Activated T-cell treated with anti-CD3 and anti-CD28 coated beads, Interleukin-2, amount 50 U/mL, for 48 hours (primary cell): Measurements from ENCODE around the gene DENND2D.
A peak's percentile ranks its signal among the peaks of the same experiment; 100 is the strongest.
"Not testable (repeated sequence)": the region's sequence is repeated elsewhere in the genome, so short reads cannot be mapped to it uniquely, and the experiment has no call there.

ENCODE experiments used
- DNase-seq, 2 experiments: peaks; one replicate each; pipeline ENCODE4 v3.0.0-alpha.2; 2020

The DENND2D gene

GRCh38 chr1:111221633-111222291 lies 21.3 kb upstream of the DENND2D start:
- DNase-seq, result peak; percentile 72 to 74

GRCh38 chr1:111221276-111221632 lies 20.8 kb upstream of the DENND2D start:
- DNase-seq, result peak in 1 of 2 experiments; percentile 26

GRCh38 chr1:111220302-111220890 lies 19.9 kb upstream of the DENND2D start:
- peak; percentile 36 to 38 for DNase-seq

GRCh38 chr1:111219557-111220286 lies 19.3 kb upstream of the DENND2D start:
- peak; percentile 64 to 68 for DNase-seq

GRCh38 chr1:111218701-111219556 lies 18.5 kb upstream of the DENND2D start:
- peak; percentile 23 to 25 for DNase-seq

- DNase-seq, result no peak
These were observed 16.9 kb upstream of the DENND2D start for GRCh38 chr1:111217183-111217910.

- no peak for DNase-seq
These were observed 16.3 kb upstream of the DENND2D start for GRCh38 chr1:111216751-111217150.

- DNase-seq, result not testable (repeated sequence)
These were observed 14.8 kb upstream of the DENND2D start for GRCh38 chr1:111215285-111215684.

- DNase-seq, result peak; percentile 76 to 77
These were observed 14.4 kb upstream of the DENND2D start for GRCh38 chr1:111214884-111215283.

- DNase-seq, result peak in 1 of 2 experiments; percentile 29
These were observed 13.8 kb upstream of the DENND2D start for GRCh38 chr1:111214074-111214801.

GRCh38 chr1:111213412-111213811 lies 13.0 kb upstream of the DENND2D start:
- peak in 1 of 2 experiments; percentile 30 for DNase-seq

- no peak for DNase-seq
These were observed 12.3 kb upstream of the DENND2D start for GRCh38 chr1:111212634-111213335.

GRCh38 chr1:111211921-111212320 lies 11.5 kb upstream of the DENND2D start:
- no peak for DNase-seq

GRCh38 chr1:111209622-111210021 lies 9.2 kb upstream of the DENND2D start:
- no peak for DNase-seq

- no peak for DNase-seq
These were observed 8.5 kb upstream of the DENND2D start for GRCh38 chr1:111208921-111209320.

GRCh38 chr1:111205714-111206050 lies 5.2 kb upstream of the DENND2D start:
- no peak for DNase-seq

- DNase-seq, result no peak
These were observed 4.7 kb upstream of the DENND2D start for GRCh38 chr1:111204983-111205713.

- peak; percentile 74 to 79 for DNase-seq
These were observed 3.9 kb upstream of the DENND2D start for GRCh38 chr1:111204201-111204982.

GRCh38 chr1:111203681-111204200 lies 3.3 kb upstream of the DENND2D start:
- peak; percentile 87 to 90 for DNase-seq
